ENCODE measurements around the gene OR2M2.

The OR2M2 gene

GRCh38 chr1:248174521-248174920 lies at the start of gene OR2M2:
OR2M2 (plus strand) TSS chr1:248174821; CDS start chr1:248179986, 5,165 bp downstream.
- no peak for DNase-seq

- no peak for DNase-seq
These were observed 47.0 kb upstream of the OR2M2 start for GRCh38 chr1:248127653-248128052.

- DNase-seq, result no peak
These were observed 37.8 kb upstream of the OR2M2 start for GRCh38 chr1:248136811-248137210.

- DNase-seq, result no peak
These were observed 33.8 kb upstream of the OR2M2 start for GRCh38 chr1:248140846-248141245.

- no peak for DNase-seq
These were observed 31.3 kb upstream of the OR2M2 start for GRCh38 chr1:248143311-248143710.

GRCh38 chr1:248144513-248145198 lies 30.0 kb upstream of the OR2M2 start, which contains the start of gene OR2M5:
OR2M5 (plus strand) TSS chr1:248145148; CDS start chr1:248145148, 0 bp downstream.
- no peak for DNase-seq

- DNase-seq, result no peak
These were observed 22.4 kb upstream of the OR2M2 start for GRCh38 chr1:248152056-248152827.

- DNase-seq, result no peak
These were observed 18.7 kb upstream of the OR2M2 start for GRCh38 chr1:248155927-248156326.

GRCh38 chr1:248158758-248159157 lies 15.9 kb upstream of the OR2M2 start:
- no peak for DNase-seq

GRCh38 chr1:248164031-248164430 lies 10.6 kb upstream of the OR2M2 start:
- no peak for DNase-seq

GRCh38 chr1:248165186-248165585 lies 9.4 kb upstream of the OR2M2 start:
- no peak for DNase-seq

GRCh38 chr1:248183996-248184395 lies 9.4 kb downstream of the OR2M2 start:
- no peak for DNase-seq

GRCh38 chr1:248187363-248187762 lies 12.7 kb downstream of the OR2M2 start:
- DNase-seq, result no peak

GRCh38 chr1:248189026-248189425 lies 14.4 kb downstream of the OR2M2 start:
- no peak for DNase-seq

GRCh38 chr1:248194117-248194516 lies 19.5 kb downstream of the OR2M2 start:
- DNase-seq, result no peak

GRCh38 chr1:248196965-248197364 lies 22.3 kb downstream of the OR2M2 start, which contains the start of gene OR2M3:
OR2M3 (plus strand) TSS chr1:248197265; CDS start chr1:248203068, 5,803 bp downstream.
- no peak for DNase-seq

- DNase-seq, result no peak
These were observed 41.3 kb downstream of the OR2M2 start for GRCh38 chr1:248215880-248216279.

GRCh38 chr1:248225537-248225936 lies 50.9 kb downstream of the OR2M2 start:
- DNase-seq, result no peak

- no peak for DNase-seq
These were observed 54.8 kb downstream of the OR2M2 start for GRCh38 chr1:248229360-248229908.
